GM18508 (cell line): ENCODE measurements around the gene SEMA3F.

Source experiments
- ATAC-seq: cut with Tn5 transposase; IDR thresholded peaks from one replicate; pipeline ENCODE4 v1.9.1; 2021; ENCODE audit warnings: moderate number of reproducible peaks; ENCODE audit not compliant: insufficient read depth, unreplicated experiment

Gene SEMA3F

GRCh38 chr3:50153782-50154475, 1.2 kb upstream of the SEMA3F start:
- no peak for ATAC-seq

DNA sequence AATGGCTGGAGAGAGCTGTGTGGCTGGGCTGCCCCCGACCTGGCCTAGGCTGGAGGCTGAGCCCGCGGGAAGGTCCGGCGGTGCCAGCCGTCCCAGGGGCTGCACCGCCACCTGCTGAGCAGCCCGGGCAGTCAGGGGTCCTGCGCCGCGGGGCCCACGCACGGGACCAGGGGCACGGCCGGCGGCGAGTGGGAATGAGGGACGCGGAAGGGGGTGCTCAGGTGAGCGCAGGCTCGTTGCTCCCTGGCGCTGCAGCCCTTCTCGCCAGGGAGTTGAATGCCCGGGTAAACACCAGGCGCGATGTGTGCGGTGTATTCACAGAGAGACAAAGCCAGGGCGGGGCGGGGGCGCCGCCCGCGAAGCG, 666 bp upstream of the SEMA3F start:
- no peak for ATAC-seq

- ATAC-seq, result no peak
These were observed 361 bp downstream of the SEMA3F start for GRCh38 chr3:50155491-50155878.

GRCh38 chr3:50155891-50156290, 767 bp downstream of the SEMA3F start:
- no peak for ATAC-seq

DNA sequence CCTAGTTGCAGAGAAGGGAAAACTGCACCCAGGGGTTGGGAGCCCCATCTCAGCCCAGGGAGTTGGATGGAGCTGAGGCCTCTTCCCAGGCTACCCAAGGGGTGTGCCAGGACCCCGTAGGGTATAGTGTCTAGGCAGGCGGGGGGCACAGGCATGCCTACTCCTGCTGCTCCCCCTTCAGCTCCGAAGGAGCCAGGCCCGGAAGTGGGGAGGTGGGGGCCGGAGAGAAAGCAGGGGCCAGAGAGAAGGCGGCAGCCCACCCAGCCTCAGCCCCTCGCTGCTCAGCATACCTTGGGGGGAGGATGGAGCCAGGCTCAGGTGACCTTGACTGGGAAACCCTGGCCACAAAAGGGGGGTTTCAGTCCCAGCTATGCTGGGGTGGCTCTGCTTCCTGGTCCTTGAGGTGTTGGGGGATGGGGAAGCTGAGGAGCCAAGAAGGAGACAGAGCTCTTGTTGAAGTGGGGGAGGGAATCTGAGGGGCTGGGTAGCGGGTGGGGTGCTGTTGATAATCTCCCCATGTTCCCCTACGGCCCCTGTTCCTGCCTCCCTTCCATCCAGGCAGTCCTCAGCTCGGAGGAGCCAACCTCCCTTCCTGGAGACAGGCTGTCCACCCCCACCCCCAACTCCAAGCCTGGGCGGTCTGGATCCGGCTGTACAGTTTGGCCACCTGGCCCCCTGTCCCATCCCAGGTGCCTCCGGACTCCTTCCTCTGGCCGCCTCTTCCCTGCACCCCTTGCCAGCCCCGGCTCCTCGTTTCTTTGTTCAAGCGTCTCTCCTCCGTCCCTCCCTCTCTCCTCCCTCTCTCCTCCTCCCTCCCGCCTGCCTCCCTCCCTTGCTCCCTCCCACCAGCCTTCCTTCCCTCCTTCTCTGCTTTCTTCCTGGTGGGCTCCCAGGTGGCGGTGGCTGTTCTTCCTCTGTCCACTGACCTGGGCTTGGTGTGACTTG, 1.7 kb downstream of the SEMA3F start:
- no peak for ATAC-seq

DNA sequence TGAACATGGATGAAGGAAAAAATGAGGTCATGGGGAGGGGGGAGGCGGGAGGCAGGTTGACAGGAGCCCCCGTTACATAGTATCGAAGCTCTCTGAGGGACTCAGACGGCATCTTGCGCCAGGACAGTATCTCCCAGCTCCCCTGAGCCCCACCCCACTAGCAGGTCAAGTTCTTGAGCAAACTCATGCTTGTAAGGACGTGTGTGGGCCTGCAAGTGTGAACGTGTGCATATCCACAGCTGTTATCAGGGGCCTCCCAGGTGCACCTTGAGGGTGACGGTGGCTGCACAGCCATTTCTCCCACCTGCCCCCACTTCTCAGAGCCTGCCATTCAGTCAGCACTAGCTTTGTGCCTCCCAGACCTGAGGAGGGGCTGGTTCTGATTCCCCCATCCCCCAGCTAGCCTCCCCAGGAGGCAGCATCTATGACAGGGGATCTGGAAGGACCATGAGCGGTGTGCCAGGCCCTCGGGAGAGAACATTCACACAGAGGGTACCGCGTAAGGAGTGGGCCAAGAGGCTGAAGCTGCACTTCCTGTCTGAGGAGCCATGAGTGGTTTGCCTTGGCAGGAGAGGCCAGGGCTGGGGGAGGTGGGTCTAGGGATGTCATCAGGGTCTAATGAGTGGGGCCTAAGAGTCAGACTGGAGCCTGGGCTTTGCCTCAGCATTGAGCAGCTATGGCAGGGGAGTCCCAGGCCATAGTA, 2.9 kb downstream of the SEMA3F start:
- ATAC-seq, result no peak

- ATAC-seq, result no peak
These were observed 3.5 kb downstream of the SEMA3F start for GRCh38 chr3:50158530-50159146.

DNA sequence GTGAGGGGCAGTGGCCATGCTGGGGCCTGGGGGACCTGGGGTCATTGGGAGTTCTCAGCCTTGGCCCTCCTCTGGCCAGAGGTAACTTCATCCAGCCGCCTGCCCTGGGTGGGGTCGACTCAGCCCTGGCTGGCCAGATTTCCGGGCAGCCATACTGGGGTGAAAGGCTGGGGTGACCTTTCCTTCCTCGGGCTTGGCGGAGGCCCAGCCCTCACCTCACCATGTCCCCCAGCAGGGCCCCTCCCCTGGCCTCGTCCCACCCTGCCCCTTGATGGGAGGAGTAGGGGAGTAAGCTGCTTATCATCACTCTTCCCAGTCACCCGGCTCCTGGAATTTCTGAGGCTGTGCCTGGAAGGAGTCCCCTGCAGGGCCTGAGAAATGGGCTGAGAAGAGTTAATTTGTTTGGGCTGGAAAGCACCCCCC, 5.4 kb downstream of the SEMA3F start:
- ATAC-seq, result no peak

DNA sequence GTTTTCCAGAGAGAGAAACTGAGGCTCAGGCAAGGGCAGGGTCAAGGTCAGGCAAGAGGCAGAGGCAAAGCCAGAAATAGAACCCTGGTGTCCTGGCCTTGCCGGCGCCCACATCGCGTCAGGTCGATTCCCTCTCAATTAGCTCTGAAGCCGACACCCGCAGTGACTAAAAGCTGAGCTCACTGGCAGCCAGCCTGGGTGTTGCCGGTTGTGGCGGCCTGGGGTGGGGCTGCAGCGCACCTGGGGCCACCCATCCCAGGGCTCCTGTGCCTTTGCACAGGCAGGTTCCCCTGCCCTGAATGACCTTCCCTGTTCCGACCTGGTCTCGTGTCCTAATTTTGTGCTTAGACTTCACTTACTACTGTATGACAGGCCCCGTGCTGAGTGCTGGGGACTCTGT, 6.2 kb downstream of the SEMA3F start:
- no peak for ATAC-seq

DNA sequence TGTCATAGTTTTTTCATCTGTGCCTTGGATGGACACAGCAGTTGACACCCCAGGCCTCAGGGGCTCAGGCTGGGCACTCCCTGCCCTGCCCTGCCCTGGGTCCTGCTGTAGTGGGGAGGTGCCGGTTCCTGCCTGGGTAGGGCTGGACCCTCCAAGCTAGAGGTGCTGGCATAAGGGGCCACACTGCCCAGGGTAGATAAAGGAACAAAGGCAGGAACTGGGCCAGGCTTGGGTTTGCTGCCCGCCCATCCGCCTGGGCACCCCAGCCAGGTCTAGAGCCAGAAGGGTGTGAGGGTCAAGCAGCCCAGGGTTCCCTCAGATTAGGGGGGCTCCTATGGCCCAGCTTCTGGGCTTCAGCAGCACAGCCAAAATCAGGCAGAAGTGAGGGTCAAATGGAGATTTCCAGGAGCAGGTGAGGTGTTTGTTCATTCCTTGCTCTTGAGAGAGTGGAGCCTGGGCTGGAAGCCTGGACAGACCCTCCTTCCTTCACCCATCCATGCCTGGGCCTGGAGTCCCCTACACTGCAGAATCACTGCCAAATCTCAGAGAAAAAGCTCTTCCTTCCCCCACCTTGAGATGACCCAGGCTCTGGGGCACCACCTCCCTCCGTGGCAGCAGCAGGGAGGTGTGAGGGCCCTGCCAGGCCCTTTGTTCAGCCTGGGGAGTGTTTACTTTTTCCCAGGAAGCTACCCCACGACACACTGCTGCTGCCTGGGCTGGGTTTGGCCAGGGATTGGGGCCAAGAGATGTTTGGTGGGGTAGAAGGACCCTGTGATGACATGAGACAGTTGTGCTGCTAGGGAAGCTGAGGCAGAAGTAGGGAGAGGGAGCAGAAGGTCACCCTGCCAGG, 7.1 kb downstream of the SEMA3F start:
- no peak for ATAC-seq

DNA sequence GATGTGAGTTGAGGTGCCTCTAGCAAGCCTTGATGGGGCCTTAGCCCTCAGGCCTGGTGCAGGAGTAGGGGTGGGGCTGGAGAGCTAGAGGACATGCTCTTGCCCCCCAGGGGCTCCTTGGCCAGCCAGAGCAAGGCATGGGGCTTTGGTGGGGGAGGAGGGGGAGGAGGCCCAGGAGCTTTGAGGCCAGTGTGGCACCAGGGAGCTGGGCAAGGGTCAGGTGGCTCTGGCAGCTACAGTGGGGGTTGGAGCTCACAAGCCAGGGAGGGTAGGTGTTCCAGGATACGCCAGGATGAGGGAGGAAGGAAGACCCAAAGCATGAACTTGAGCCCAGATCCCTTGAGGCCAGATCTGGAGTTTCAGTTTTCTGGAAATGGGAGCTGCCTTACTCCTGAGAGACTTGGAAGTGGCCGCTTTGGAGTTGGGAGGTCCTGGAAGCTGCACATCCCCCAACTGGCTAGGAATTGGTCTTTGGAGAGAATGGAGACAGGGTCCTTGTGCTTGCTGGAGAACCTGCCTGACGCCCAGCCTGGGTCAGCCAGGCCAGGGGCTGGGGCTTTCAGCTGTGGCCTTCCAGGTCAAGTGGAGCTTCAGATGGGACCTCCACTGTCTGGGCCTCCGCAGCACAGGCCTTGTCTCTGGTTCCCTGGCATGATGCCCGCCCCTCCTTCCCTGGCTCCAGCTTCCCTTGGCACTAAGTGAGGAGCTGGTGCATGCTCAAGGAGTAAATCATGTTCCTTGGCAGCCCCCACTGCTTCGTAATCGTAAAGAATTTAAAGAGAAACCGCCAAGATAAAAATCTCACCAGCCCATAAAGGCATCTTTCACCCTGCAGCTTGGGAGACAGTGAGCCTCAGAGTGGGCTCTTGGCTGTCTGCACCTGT, 8.7 kb downstream of the SEMA3F start:
- ATAC-seq, result no peak

GRCh38 chr3:50164481-50164880, 9.4 kb downstream of the SEMA3F start:
- ATAC-seq, result no peak

DNA sequence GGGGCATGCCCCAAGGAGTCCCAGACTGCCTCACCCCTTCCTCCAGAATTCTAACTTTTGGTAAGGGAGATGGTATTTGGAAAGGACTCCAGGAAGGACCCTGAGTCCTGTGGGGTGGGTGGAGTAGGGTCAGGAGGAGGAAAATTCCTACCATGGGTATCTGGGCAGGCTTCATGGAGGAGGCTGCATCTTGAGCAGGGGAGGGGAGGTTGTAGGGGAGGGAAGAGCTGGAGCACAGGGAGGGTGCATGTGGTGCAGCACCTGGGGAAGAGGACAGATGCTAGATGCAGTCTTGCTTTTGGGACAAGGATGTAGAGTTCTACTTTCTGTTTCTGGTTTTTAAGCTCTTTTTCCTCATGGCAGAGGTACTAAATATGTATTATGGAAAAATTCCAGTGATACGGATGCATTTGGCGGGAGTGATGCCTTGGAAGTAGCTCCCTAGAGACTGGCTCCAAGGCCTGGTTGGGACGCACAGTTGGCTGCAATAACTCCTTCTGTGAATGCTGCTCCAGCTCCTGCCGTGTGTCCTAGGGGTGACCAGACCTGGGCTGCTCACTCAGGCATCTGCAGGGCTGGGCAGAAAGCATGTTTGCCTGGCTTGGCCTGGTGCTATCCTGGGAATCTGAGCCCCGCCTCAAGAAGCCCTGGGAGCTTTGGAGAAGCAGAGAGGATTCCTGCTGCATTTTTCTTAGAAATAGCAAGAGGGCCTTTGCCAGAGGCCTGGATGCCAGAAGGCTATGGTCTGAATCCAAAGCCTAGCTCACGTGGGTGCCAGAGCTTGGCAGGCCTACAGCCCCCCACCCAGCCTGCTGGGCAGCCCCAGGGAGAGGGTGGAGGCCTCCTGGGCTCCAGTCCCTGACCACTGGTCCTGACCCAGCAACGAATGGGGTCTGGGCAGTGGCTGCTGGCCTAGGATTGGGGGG, 10.1 kb downstream of the SEMA3F start:
- ATAC-seq, result no peak

- ATAC-seq, result no peak
These were observed 10.9 kb downstream of the SEMA3F start for GRCh38 chr3:50165910-50166538.

- ATAC-seq, result no peak
These were observed 11.5 kb downstream of the SEMA3F start for GRCh38 chr3:50166620-50167019.

- ATAC-seq, result no peak
These were observed 12.1 kb downstream of the SEMA3F start for GRCh38 chr3:50167069-50167840.

DNA sequence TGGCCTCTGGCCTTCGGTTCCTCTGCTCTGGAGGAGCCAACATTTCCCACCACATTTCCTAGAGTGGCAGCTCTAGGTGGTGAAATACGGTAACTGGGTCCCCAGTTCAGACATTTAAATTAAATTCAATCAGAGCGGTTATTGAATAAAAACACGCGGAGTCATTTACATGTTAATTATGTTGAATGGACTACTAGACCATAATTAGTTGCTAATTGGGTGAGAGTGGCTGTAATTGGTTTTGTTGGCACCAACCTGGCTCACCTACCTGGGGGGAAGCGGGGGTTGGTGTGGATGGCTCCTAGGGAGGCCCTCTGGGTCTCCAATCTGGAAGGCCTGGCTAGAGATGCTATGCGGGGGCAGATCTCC, 12.7 kb downstream of the SEMA3F start:
- ATAC-seq, result no peak
